Measurements from ENCODE around the gene CHST3. TPM values are rescaled to one million over a fixed set of nuclear protein-coding genes. Genes with fewer than 3 reads are reported as not detected.

The CHST3 gene
- polyA plus RNA-seq, 1 donor (not counting 4 experiments of a cell fraction or from before 2014, with no cell fraction given), result 12.0 TPM

GRCh38 chr10:72010234-72010973 is 46.2 kb downstream of the CHST3 start:
- Histone ChIP-seq H3K4me2 (ENCODE audit: control insufficient read depth, extremely low read depth, insufficient read depth, low read depth, low read length) (peak overlapping the region; percentile 67), H3K9me3 (ENCODE audit: control insufficient read depth, low read depth, low read length) (no peaks in the 10 kb centered on the region), H3K4me1 (ENCODE audit: control insufficient read depth, extremely low read depth, insufficient read depth, low read length) (peaks cover 27% of the 10 kb centered on the region), H3K9me1 (ENCODE audit: control insufficient read depth, extremely low read depth, insufficient read depth, low read length) (no peaks in the 10 kb centered on the region), H3K79me2 (ENCODE audit: control insufficient read depth, insufficient read depth, low read length) (peaks cover 2% of the 10 kb centered on the region), H3K27me3 (ENCODE audit: control insufficient read depth, extremely low read depth, insufficient read depth, low read length) (no peaks in the 10 kb centered on the region), H3K9ac (ENCODE audit: control insufficient read depth, extremely low read depth, insufficient read depth, low read length) (peak overlapping the region; percentile 81), H3K27ac (ENCODE audit: control insufficient read depth, insufficient read depth, low read length) (peak overlapping the region; percentile 96), H2AFZ (ENCODE audit: control insufficient read depth, low read length) (no peak overlapping the region), H3K4me3 (ENCODE audit: control insufficient read depth in 2 of 3, extremely low read depth in 1 of 3, insufficient read depth in 2 of 3, low read depth in 1 of 3, low read length in 3 of 3) (no peak overlapping the region), H3K36me3 (ENCODE audit: control insufficient read depth in 2 of 2, extremely low read depth in 1 of 2, insufficient read depth in 2 of 2, low read length in 2 of 2) (peaks cover 9 to 35% of the 10 kb centered on the region in 2 experiments), H4K20me1 (ENCODE audit: control insufficient read depth, extremely low read depth, insufficient read depth, low read length) (no peaks in the 10 kb centered on the region)
- dilution Hi-C loops (cut with MboI; ENCODE audit: extremely low pct_ligation_motif_present, low sequenced_read_pairs), result no loop called here
- TF ChIP-seq CTCF (optimal IDR thresholded peaks at IDR 0.05 in 1 of 3, IDR thresholded peaks at IDR 0.05 in 1 of 3, conservative IDR thresholded peaks at IDR 0.05 in 1 of 3; ENCODE audit: extremely low read depth in 1 of 3, insufficient read depth in 2 of 3, low read length in 3 of 3) (no peak), EZH2 (IDR thresholded peaks at IDR 0.05; ENCODE audit: low read length) (no peak)
- DNase-seq (ENCODE audit: low read depth, low spot score) (no peak), FAIRE-seq (no peak)

GRCh38 chr10:72011016-72011415 is 46.8 kb downstream of the CHST3 start:
- dilution Hi-C loops (cut with MboI; ENCODE audit: extremely low pct_ligation_motif_present, low sequenced_read_pairs), result no loop called here
- no peaks in the 10 kb centered on the region for H3K9me3 ChIP-seq (ENCODE audit: control insufficient read depth, low read depth, low read length)
- DNase-seq (ENCODE audit: low read depth, low spot score) (no peak), FAIRE-seq (no peak)
- H4K20me1 ChIP-seq (ENCODE audit: control insufficient read depth, extremely low read depth, insufficient read depth, low read length), result no peaks in the 10 kb centered on the region
- H3K79me2 ChIP-seq (ENCODE audit: control insufficient read depth, insufficient read depth, low read length), result no peaks in the 10 kb centered on the region
- H3K4me3 ChIP-seq (ENCODE audit: control insufficient read depth in 2 of 3, extremely low read depth in 1 of 3, insufficient read depth in 2 of 3, low read depth in 1 of 3, low read length in 3 of 3), result no peak overlapping the region
- H3K27ac ChIP-seq (ENCODE audit: control insufficient read depth, insufficient read depth, low read length), result no peak overlapping the region
- no peak for TF ChIP-seq CTCF (optimal IDR thresholded peaks at IDR 0.05 in 1 of 3, IDR thresholded peaks at IDR 0.05 in 1 of 3, conservative IDR thresholded peaks at IDR 0.05 in 1 of 3; ENCODE audit: extremely low read depth in 1 of 3, insufficient read depth in 2 of 3, low read length in 3 of 3)
- peaks cover 9 to 33% of the 10 kb centered on the region in 2 experiments for H3K36me3 ChIP-seq (ENCODE audit: control insufficient read depth in 2 of 2, extremely low read depth in 1 of 2, insufficient read depth in 2 of 2, low read length in 2 of 2)
- peaks cover 27% of the 10 kb centered on the region for H3K4me1 ChIP-seq (ENCODE audit: control insufficient read depth, extremely low read depth, insufficient read depth, low read length)
- H3K9ac ChIP-seq (ENCODE audit: control insufficient read depth, extremely low read depth, insufficient read depth, low read length), result no peak overlapping the region
- H2AFZ ChIP-seq (ENCODE audit: control insufficient read depth, low read length), result no peak overlapping the region
- no peak overlapping the region for H3K4me2 ChIP-seq (ENCODE audit: control insufficient read depth, extremely low read depth, insufficient read depth, low read depth, low read length)
- H3K9me1 ChIP-seq (ENCODE audit: control insufficient read depth, extremely low read depth, insufficient read depth, low read length), result no peaks in the 10 kb centered on the region
- no peaks in the 10 kb centered on the region for H3K27me3 ChIP-seq (ENCODE audit: control insufficient read depth, extremely low read depth, insufficient read depth, low read length)

All from keratinocyte (primary cell).